ENCODE measurements around the gene RCOR3.

Gene RCOR3

DNA sequence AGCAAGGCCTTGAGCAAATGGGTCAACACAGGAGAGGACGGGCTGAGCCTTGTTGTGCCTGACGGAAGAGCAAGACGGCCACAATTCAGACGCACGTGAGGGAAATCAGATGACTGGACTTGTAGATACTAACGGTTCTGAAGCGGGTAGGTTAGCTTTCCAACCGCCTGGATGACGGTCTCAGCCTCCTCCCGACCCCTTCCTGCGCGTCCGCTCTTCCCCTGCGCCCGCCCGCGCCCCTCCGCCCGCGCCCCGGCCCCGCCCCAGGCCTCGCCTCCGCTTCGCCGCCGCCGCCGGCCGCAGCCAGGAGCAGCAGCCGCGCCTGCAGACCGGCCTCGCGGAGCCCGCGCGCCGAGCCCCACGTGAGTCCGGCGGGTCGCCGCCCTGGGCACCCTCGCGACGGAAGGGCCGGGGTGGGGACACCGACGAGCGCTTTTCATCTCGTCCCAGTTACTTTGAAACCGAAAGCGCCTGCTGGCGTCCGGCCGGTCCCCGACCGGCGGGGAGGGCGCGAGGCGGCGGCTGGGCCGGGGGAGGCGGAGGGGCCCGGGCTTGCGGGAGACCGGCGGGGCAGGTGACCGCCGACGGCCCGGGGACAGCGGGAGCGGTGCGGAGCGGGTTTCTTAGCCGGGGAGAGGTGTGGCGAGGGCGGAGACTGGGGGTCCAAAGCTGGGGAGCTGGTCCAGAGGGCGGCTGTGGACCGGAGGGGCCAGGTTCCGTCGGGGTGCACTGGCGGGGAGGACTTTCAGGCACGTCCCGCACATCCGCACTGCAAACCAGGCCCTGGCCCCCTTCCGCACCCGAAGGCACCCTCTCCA, 67.6 kb downstream of the RCOR3 start, which contains the start of gene TRAF5:
Gene TRAF5, plus strand, starts transcription at position 306 of the 818 bp plus-strand sequence. CDS start 26,407 bp downstream, outside the sequence.
- TF ChIP-seq EZH2phosphoT487 (IDR thresholded peaks at IDR 0.05; ENCODE audit: borderline replicate concordance) = no peak
- TF ChIP-seq, protein P1, sequence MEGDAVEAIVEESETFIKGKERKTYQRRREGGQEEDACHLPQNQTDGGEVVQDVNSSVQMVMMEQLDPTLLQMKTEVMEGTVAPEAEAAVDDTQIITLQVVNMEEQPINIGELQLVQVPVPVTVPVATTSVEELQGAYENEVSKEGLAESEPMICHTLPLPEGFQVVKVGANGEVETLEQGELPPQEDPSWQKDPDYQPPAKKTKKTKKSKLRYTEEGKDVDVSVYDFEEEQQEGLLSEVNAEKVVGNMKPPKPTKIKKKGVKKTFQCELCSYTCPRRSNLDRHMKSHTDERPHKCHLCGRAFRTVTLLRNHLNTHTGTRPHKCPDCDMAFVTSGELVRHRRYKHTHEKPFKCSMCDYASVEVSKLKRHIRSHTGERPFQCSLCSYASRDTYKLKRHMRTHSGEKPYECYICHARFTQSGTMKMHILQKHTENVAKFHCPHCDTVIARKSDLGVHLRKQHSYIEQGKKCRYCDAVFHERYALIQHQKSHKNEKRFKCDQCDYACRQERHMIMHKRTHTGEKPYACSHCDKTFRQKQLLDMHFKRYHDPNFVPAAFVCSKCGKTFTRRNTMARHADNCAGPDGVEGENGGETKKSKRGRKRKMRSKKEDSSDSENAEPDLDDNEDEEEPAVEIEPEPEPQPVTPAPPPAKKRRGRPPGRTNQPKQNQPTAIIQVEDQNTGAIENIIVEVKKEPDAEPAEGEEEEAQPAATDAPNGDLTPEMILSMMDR (conservative IDR thresholded peaks at IDR 0.05; ENCODE audit: low read length) = no peak
- Histone ChIP-seq H3F3A (ENCODE audit: low read depth) (no peaks in the 10 kb centered on the region), H3K9me2 (replicated peaks; ENCODE audit: low read depth, low read length) (no peaks in the 10 kb centered on the region), H3K36me3 (ENCODE audit: insufficient read depth, low read length) (no peaks in the 10 kb centered on the region), H4K20me1 (ENCODE audit: insufficient read depth, low read length, poor library complexity, severe bottlenecking) (peaks cover 38% of the 10 kb centered on the region), H3K4me1 (ENCODE audit: insufficient read depth, low read length, poor library complexity, severe bottlenecking) (peaks cover 63% of the 10 kb centered on the region), H3K79me2 (ENCODE audit: insufficient read depth, low read length) (peaks cover 62% of the 10 kb centered on the region), H3K4me3 (ENCODE audit: low read length, poor library complexity, severe bottlenecking) (peak within 1 kb of the TSS; percentile 82), H3K9me3 (ENCODE audit: insufficient read depth, low read depth, low read length) (no peaks in the 10 kb centered on the region), H3K27me3 (ENCODE audit: insufficient read depth, low read length, poor library complexity, severe bottlenecking) (no peaks in the 10 kb centered on the region), H3K4me2 (ENCODE audit: low read depth, low read length, poor library complexity, severe bottlenecking) (peak within 1 kb of the TSS; percentile 94), H3K9ac (ENCODE audit: low read depth, low read length, poor library complexity, severe bottlenecking) (peak within 1 kb of the TSS; percentile 95), H2AFZ (ENCODE audit: low read length) (peak within 1 kb of the TSS; percentile 86)

DNA sequence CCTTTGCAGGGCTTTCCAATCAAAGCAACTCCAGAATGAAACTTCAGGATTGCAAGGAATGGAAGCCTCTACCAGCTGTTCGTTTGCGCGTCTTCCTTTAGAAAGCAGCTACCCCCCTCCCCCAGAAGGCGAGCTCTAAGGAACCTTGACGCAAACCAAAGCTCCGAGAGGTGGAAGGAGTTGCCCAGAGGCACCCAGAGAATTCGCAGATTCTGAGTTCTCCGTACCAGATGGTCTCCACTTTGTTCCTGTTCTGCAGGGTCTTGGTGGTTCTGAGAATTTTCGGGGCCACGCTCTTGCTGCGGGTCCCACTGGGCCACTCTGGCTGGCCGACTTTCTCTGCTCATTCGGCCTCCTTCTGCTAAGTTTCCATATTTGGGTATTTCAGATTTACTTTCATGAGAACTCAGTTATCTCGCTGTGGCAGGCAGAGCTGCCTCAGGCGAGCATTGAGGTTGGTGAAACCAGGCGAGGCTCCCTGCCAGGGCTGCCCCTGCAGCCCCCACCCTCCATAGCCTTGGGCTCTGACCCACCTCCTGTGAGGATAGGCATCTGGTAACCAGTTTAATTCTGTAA, 68.3 kb downstream of the RCOR3 start:
- Histone ChIP-seq H3K9me2 (replicated peaks; ENCODE audit: low read depth, low read length) (no peaks in the 10 kb centered on the region), H3K4me1 (ENCODE audit: insufficient read depth, low read length, poor library complexity, severe bottlenecking) (peaks cover 69% of the 10 kb centered on the region), H3K27me3 (ENCODE audit: insufficient read depth, low read length, poor library complexity, severe bottlenecking) (no peaks in the 10 kb centered on the region), H3K9ac (ENCODE audit: low read depth, low read length, poor library complexity, severe bottlenecking) (peak overlapping the region; percentile 95), H3F3A (ENCODE audit: low read depth) (no peaks in the 10 kb centered on the region), H3K4me2 (ENCODE audit: low read depth, low read length, poor library complexity, severe bottlenecking) (peak overlapping the region; percentile 94), H3K4me3 (ENCODE audit: low read length, poor library complexity, severe bottlenecking) (peak overlapping the region; percentile 82), H4K20me1 (ENCODE audit: insufficient read depth, low read length, poor library complexity, severe bottlenecking) (peaks cover 45% of the 10 kb centered on the region), H3K79me2 (ENCODE audit: insufficient read depth, low read length) (peaks cover 69% of the 10 kb centered on the region), H3K9me3 (ENCODE audit: insufficient read depth, low read depth, low read length) (no peaks in the 10 kb centered on the region), H3K36me3 (ENCODE audit: insufficient read depth, low read length) (no peaks in the 10 kb centered on the region), H2AFZ (ENCODE audit: low read length) (peak overlapping the region; percentile 54; the same call in 1 of the 2 replicates)
- no peak for TF ChIP-seq EZH2phosphoT487 (IDR thresholded peaks at IDR 0.05; ENCODE audit: borderline replicate concordance)
- TF ChIP-seq, protein P1 (conservative IDR thresholded peaks at IDR 0.05; ENCODE audit: low read length) = no peak

DNA sequence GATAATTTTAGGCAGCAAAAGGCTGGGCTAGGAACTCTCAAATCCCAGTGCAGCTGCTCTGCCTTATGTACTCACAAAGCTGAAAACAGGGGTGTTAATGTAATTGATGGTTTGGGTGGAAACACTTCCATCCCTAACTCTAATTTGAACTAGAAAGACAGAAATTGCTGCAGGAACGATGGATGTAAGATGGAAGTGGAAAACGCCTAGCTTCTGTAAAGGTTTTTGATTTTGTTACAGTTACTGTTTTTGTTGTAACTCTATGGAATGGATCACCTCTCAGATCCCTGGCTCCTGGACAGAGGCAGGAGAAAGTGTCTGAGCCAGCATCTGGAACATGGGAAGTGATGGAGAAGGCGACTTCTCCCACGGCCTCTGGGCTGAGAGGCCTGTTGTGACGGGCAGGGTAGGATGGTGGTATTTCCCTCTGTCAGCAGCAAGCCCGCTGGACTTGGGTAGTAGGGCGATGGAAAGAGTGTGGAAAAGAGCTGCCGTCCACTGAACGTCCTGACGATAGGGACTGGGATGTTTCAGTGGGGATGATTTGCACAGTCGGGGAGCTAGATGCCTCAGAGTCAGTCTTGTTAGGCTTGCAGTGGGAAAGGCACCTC, 69.0 kb downstream of the RCOR3 start:
- no peak for TF ChIP-seq EZH2phosphoT487 (IDR thresholded peaks at IDR 0.05; ENCODE audit: borderline replicate concordance)
- TF ChIP-seq, protein P1 (conservative IDR thresholded peaks at IDR 0.05; ENCODE audit: low read length) = no peak
- Histone ChIP-seq H3K4me2 (ENCODE audit: low read depth, low read length, poor library complexity, severe bottlenecking) (peak overlapping the region; percentile 94), H3K4me3 (ENCODE audit: low read length, poor library complexity, severe bottlenecking) (peak overlapping the region; percentile 82), H3K9ac (ENCODE audit: low read depth, low read length, poor library complexity, severe bottlenecking) (peak overlapping the region; percentile 95), H3K27me3 (ENCODE audit: insufficient read depth, low read length, poor library complexity, severe bottlenecking) (no peaks in the 10 kb centered on the region), H4K20me1 (ENCODE audit: insufficient read depth, low read length, poor library complexity, severe bottlenecking) (peaks cover 52% of the 10 kb centered on the region), H3K4me1 (ENCODE audit: insufficient read depth, low read length, poor library complexity, severe bottlenecking) (peaks cover 77% of the 10 kb centered on the region), H3K36me3 (ENCODE audit: insufficient read depth, low read length) (no peaks in the 10 kb centered on the region), H2AFZ (ENCODE audit: low read length) (no peak overlapping the region), H3F3A (ENCODE audit: low read depth) (no peaks in the 10 kb centered on the region), H3K79me2 (ENCODE audit: insufficient read depth, low read length) (peaks cover 76% of the 10 kb centered on the region), H3K9me3 (ENCODE audit: insufficient read depth, low read depth, low read length) (no peaks in the 10 kb centered on the region), H3K9me2 (replicated peaks; ENCODE audit: low read depth, low read length) (no peaks in the 10 kb centered on the region)
